GM19035 (cell line): Measurements from ENCODE around the gene PDLIM3.

Source experiments
- ATAC-seq: cut with Tn5 transposase; IDR thresholded peaks from one replicate; pipeline ENCODE4 v1.9.1; 2021; ENCODE audit not compliant: unreplicated experiment

PDLIM3 gene

GRCh38 chr4:185472103-185472542 is 63.2 kb downstream of the PDLIM3 start:
- peak; percentile 15 for ATAC-seq

DNA sequence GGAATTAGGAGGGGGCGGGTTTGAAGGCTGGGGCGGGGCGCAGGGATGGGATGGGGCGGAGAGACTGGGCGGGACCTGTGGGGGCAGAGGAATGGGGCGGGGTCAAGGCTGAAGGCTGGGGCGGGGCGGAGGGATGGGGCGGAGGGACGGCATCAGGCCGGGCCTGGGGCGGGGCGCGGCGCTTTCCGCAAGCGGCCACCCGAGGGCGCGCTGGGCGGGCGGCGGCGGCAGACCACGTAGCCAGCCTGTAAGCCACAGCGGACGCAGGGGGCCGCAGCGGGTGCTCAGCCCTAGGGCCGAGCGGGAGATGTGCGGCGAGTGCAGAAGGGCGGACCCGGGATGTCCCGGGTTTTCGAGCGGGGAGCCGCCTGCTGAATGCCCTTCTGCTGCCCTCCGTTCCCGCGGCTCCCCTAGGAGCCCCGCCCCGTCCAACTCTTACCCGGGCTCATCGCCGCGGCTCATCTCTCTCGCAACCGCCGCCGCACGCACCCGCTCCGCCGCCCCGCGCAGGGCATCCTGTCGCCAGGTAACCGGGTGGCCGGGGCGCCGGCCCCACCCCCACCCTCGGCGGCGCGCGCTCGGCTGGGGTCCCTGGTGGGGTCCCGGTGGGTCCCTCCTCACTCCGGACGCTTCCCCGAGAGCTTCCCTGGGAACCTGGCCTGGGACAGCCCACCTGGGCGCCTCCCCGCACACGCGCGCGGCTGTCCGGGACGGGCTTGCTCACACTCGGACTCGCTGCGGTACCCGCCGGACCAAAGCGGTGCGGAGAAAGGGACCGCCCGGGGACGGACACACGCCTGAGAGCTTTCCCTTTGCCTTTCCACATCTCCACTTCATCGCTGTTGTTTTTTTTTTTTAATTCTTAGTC is 63.8 kb downstream of the PDLIM3 start, which contains the start of gene CCDC110:
Gene CCDC110, minus strand, starts transcription at position 499 of the 868 bp plus-strand sequence. Its CDS starts 50 bp downstream, at position 449.
- ATAC-seq = peak; percentile 91

GRCh38 chr4:185470501-185471195 is 64.7 kb downstream of the PDLIM3 start:
- ATAC-seq = no peak

DNA sequence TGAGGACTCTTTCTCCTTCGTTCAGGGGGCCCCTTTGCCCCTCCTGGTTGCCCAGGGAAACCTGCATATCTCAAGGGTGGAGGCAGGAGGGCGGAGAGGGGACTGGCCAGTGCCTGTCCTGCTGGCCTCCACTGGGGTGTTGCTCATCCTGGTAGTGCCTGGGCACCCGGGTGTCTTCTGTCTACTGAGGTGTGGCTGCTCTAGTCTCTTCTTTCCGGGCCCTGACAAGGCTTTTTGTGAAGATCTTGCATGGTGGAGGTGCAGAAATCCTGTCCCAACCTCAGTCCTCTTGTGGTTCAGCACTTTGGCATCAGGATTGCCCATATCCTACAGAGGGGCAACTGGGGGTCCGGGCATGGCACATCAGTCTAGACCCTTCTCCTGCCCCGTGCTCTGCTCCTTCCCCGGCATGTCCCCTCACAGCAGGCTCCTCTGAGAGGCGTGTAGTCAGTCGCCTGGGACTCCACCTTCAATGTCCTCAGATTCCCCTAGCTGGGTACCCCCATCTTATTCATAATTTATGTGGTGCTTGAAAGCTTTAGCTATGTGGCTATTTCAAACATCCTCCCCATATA is 65.6 kb downstream of the PDLIM3 start:
- no peak for ATAC-seq

GRCh38 chr4:185468999-185469398 is 66.3 kb downstream of the PDLIM3 start:
- no peak for ATAC-seq

DNA sequence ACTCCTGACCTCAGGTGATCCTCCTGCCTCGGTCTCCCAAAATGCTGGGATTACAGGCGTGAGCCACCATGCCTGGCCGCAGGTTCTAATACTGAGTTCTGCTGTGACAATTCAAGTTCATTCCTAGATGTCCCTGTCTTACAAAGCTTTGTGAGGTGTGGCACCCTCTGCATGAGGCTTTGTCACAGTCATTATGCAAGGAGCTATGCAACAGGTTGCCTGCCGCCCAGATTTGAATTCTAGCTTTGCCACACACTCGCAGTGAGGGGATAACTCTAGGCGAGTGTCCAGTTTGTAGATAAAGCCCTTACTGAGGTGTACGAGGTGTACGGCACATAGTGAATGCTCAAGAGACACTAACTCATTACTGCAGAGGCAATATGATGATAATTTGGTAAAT is 67.3 kb downstream of the PDLIM3 start:
- no peak for ATAC-seq

GRCh38 chr4:185467101-185467500 is 68.2 kb downstream of the PDLIM3 start:
- ATAC-seq = no peak

DNA sequence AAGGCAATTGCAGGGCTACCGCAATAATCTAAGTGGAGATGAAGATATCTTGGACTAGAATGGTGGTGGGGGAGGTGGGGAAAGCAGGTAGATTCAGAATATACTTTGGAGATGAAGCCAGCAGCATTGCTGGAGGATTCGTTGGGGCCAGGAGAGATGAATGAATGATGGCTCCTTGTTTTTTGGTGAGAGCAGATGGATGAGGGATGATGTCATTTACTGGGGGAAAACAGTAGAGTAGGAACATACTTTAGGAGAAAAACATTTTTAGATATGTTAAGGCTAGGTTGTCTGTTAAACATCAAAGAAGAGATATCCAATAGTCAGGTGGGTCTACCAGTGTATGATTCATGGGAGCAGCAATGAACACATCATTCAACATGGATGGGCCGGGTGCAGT is 69.6 kb downstream of the PDLIM3 start:
- no peak for ATAC-seq

DNA sequence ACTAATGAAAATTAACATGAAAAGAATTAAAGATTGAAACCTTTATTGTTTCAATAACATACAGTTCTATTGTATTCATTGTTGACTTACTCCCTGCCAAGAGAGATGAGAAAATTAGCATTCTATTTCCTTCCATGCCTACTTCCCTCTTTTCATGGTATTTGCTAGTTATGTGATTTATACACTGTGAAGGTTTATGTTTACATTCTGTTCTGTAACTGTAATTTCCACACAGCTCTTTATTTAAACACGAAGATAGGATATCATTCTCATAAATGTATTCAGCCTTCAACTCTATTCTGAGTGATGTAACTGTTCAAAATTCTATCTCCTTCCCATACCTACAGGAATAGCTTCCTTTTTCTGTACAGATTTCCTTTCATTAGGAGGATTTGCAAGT is 70.4 kb downstream of the PDLIM3 start:
- no peak for ATAC-seq

- ATAC-seq = no peak
Measured at GRCh38 chr4:185464183-185464582, 71.1 kb downstream of the PDLIM3 start.

GRCh38 chr4:185463541-185463940 is 71.8 kb downstream of the PDLIM3 start:
- ATAC-seq = no peak

DNA sequence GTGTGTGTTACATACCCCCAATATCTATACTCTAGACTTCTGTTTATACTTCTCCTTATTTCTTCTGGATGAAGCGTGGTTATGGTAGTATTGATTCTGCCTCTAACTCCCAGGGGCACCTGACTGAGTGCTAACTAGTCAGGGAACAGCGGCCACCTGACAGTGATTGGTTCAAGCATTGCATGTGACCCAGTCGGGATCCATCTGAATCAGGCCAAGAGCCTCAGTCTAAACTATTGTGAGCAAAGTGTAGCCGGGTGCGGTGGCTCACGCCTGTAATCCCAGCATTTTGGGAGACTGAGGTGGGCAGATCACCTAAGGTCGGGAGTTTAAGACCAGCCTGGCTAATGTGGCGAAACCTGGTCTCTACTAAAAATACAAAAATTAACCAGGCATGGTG is 73.7 kb downstream of the PDLIM3 start:
- no peak for ATAC-seq

GRCh38 chr4:185457136-185457535 is 78.2 kb downstream of the PDLIM3 start:
- ATAC-seq = no peak

- no peak for ATAC-seq
Measured at GRCh38 chr4:185456131-185456530, 79.2 kb downstream of the PDLIM3 start.
